ENCODE measurements around the gene TSSK1B. TPM values are rescaled to one million over a fixed set of nuclear protein-coding genes. Genes with fewer than 3 reads are reported as not detected.

Gene TSSK1B
- total and polyA plus RNA-seq, 7 donors = not detected

DNA sequence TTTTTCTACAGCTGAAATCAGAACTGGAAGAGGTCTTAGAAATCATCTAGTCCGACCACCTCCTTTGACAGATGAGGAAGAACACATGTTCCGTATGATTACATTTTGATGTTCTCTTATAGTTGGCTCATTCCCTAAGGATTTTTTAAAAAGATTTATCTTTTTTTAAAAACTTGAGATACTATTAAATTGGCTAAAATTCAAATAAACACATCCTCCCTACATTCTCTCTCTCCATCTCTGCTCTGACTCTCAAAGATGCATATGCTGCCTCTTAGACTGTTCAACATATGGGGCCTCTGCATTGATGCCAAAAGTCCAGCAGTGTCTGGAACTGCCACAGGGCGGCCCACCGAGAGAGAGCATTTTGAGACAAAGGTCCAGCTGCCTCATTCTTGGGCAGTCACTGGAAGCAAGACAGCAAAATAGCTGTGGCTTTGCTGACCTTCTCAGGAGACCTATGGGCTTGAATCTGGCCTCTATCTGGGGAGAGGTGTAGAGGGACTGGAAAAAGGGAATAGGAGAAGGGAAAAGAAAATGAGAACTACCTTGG is 12.8 kb upstream of the TSSK1B start:
- intact Hi-C loops (cut with DNase I) = no loop called here
- no peaks in the 10 kb centered on the region for H3K9me3 ChIP-seq
- no peak for TF ChIP-seq EP300 (IDR thresholded peaks at IDR 0.05)
- TF ChIP-seq, protein P1, sequence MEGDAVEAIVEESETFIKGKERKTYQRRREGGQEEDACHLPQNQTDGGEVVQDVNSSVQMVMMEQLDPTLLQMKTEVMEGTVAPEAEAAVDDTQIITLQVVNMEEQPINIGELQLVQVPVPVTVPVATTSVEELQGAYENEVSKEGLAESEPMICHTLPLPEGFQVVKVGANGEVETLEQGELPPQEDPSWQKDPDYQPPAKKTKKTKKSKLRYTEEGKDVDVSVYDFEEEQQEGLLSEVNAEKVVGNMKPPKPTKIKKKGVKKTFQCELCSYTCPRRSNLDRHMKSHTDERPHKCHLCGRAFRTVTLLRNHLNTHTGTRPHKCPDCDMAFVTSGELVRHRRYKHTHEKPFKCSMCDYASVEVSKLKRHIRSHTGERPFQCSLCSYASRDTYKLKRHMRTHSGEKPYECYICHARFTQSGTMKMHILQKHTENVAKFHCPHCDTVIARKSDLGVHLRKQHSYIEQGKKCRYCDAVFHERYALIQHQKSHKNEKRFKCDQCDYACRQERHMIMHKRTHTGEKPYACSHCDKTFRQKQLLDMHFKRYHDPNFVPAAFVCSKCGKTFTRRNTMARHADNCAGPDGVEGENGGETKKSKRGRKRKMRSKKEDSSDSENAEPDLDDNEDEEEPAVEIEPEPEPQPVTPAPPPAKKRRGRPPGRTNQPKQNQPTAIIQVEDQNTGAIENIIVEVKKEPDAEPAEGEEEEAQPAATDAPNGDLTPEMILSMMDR (IDR thresholded peaks at IDR 0.05) = no peak
- no peak for TF ChIP-seq POLR2A (IDR thresholded peaks at IDR 0.05)
- TF ChIP-seq POLR2AphosphoS5 (IDR thresholded peaks at IDR 0.05) = no peak
- H3K4me3 ChIP-seq = no peak overlapping the region
- no peaks in the 10 kb centered on the region for H3K27me3 ChIP-seq
- DNase-seq = no peak
- H3K27ac ChIP-seq = no peak overlapping the region
- no peaks in the 10 kb centered on the region for H3K4me1 ChIP-seq
- no peaks in the 10 kb centered on the region for H3K36me3 ChIP-seq
- WGBS, 2 donors = 72 to 84% methylated on average over 4 of the region's 4 CpGs

DNA sequence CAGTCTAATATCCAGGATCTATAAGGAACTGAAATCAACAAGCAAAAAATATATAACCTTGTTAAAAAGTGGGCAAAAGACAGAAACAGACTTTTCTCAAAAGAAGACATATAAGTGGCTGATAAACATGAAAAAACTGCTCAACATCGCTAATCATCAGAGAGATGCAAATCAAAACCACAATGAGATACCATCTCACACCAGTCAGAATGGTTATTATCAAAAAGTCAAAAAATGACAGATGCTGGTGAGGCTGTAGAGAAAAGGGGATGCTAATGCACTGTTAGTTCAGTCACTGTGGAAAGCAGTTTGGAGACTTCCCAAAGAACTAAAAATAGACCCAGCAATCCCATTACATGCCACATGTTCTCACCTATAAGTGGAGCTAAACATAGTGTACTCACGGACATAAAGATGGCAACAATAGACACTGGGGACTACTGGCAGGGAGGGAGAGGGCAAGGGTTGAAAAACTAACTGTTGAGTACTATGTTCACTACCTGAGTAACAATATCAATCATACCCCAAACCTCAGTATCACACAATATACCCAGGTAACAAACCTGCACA is 11.7 kb upstream of the TSSK1B start:
- intact Hi-C loops (cut with DNase I) = no loop called here
- Histone ChIP-seq H3K27ac (no peak overlapping the region), H3K4me3 (no peak overlapping the region), H3K27me3 (no peaks in the 10 kb centered on the region), H3K9me3 (no peaks in the 10 kb centered on the region), H3K4me1 (no peaks in the 10 kb centered on the region), H3K36me3 (no peaks in the 10 kb centered on the region)
- DNase-seq = no peak
- TF ChIP-seq POLR2A (IDR thresholded peaks at IDR 0.05) = no peak
- TF ChIP-seq EP300 (IDR thresholded peaks at IDR 0.05) = no peak
- TF ChIP-seq, protein P1 (IDR thresholded peaks at IDR 0.05) = no peak
- no peak for TF ChIP-seq POLR2AphosphoS5 (IDR thresholded peaks at IDR 0.05)
- 71 to 89% methylated on average over 2 of the region's 2 CpGs for WGBS, 2 donors

DNA sequence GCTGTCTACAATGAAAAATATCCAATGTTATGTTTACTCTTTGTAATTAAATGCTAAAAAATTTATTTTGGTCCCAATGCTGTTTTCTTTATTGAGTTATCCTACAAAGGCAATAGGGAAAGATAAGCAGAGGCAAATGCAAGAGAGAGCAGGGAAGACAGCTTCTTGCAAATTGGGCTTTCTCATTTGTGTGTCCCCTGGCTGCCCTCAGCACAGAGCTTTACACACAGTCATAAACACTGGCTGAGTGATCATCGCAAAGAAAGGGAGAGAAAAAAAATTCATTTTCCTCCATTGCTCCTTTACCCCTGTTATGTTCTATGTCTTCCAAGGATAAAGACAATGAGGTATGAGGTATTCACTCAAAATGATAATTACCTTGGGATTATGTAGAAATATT is 2.3 kb upstream of the TSSK1B start:
- Histone ChIP-seq H3K27me3 (no peaks in the 10 kb centered on the region), H3K4me3 (no peak overlapping the region), H3K36me3 (no peaks in the 10 kb centered on the region), H3K9me3 (no peaks in the 10 kb centered on the region), H3K27ac (no peak overlapping the region), H3K4me1 (no peaks in the 10 kb centered on the region)
- intact Hi-C loops (cut with DNase I) = no loop called here
- no peak for DNase-seq
- 73 to 80% methylated on average over 1 of the region's 1 CpG for WGBS, 2 donors
- TF ChIP-seq, protein P1 (IDR thresholded peaks at IDR 0.05) = no peak
- no peak for TF ChIP-seq POLR2AphosphoS5 (IDR thresholded peaks at IDR 0.05)
- TF ChIP-seq POLR2A (IDR thresholded peaks at IDR 0.05) = no peak
- TF ChIP-seq EP300 (IDR thresholded peaks at IDR 0.05) = no peak

DNA sequence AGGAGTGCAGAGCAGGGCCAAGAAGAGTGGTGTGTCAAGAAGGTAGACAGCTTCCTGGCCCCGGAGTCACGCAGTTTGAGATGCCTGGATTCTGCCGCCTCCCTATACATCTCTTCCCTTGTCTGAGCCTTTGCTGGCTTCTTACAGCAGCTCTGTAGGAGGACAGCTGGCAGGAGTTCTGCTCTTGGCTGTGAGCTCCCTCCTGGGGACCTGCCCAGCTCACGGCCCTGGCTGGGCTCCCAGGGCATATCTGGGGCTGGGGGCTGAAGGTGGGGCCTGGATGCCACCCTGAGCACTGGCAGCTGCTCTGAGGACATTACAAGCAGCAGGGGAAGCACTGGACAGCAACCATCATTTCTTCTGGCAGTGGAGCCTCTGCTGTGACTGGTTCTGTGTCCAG is 786 bp upstream of the TSSK1B start:
- H3K4me1 ChIP-seq = no peaks in the 10 kb centered on the region
- no peak for DNase-seq
- H3K27ac ChIP-seq = no peak overlapping the region
- no peaks in the 10 kb centered on the region for H3K9me3 ChIP-seq
- no peaks in the 10 kb centered on the region for H3K36me3 ChIP-seq
- TF ChIP-seq POLR2A (IDR thresholded peaks at IDR 0.05) (no peak), POLR2AphosphoS5 (IDR thresholded peaks at IDR 0.05) (no peak), EP300 (IDR thresholded peaks at IDR 0.05) (no peak)
- TF ChIP-seq, protein P1 (IDR thresholded peaks at IDR 0.05) = no peak
- 83 to 93% methylated on average over 4 of the region's 4 CpGs for WGBS, 2 donors
- intact Hi-C loops (cut with DNase I) = no loop called here
- no peaks in the 10 kb centered on the region for H3K27me3 ChIP-seq
- no peak overlapping the region for H3K4me3 ChIP-seq

Measured in sigmoid colon (tissue), 7 donors.